HUDEP-2 (cell line): Measurements from ENCODE around the gene S100P.
"Not testable (repeated sequence)": the region's sequence is repeated elsewhere in the genome, so short reads cannot be mapped to it uniquely, and the experiment has no call there.

Source experiments
- DNase-seq, 76 experiments: peaks; one replicate each; lab custom pipeline; 2025; ENCODE audit not compliant: unreplicated experiment in 76 of 76; lab: John Stamatoyannopoulos, UW

S100P gene

DNA sequence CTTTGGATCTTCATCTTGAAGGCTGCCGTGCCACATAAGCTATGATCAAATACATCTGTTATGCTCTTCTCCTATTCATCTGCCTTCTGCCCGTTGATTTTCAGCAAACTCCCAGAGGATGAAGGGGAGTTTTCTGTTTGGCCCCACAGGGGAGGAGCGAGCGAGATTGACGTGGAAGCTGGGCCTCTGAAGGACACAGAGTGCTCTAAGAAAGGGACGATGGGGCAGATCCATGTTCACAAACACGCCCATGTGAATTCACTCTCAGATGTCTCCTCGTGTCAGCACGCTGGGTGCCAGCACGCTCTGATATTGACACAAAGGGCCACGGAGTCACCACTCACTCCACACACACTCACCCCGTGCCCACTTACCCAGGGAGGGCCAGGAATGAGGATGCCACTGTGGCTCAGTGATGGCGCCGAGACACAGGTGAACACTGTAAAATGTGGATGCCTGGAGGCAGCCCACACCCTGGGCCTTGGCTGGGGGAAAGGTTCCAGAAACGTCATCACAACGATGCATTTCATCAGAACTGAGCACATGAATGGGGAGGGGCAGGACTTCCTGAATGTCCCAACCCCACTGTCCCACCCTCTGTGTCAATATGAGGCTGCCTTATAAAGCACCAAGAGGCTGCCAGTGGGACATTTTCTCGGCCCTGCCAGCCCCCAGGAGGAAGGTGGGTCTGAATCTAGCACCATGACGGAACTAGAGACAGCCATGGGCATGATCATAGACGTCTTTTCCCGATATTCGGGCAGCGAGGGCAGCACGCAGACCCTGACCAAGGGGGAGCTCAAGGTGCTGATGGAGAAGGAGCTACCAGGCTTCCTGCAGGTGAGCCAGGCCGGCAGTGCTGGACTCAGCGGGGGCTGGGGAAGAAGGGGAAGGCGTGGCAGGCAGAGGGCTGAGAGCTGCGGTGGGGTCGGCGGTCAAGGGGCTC, at the start of gene S100P:
Gene S100P (plus strand): TSS at position 648 of the 946 bp plus-strand sequence. CDS start 55 bp downstream, at position 703.
- DNase-seq = no peak

DNA sequence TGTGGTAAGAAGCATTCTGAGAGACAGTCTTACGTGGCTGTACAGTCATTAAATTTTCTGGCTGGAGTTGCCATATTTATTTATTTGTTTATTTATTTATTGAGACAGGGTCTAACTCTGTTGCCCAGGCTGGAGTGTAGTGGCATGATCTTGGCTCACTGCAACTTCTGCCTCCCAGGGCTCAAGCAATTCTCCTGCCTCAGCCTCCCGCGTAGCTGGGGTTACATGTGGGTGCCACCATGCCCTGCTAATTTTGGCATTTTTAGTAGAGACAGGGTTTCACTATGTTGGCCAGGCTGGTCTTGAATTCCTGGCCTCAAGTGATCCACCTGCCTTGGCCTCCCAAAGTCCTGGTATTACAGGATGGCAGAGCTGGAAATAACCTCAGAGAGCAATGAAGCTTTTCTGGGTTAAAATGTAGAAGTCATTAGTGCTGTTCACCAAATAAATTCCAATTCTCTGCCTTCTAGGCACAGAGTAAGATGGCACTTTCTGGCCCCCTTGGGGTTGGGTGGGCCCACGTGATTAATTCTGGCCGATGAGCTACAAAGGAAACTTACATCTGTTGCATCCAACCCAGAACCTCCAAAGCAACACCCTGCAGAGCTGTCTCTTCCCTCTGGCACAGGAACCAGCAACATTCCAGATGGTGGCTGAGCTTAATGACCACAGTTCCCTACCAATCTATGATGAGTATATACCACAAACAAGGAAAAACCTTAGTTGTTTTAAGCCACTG, 48.7 kb upstream of the S100P start:
- DNase-seq = no peak

DNA sequence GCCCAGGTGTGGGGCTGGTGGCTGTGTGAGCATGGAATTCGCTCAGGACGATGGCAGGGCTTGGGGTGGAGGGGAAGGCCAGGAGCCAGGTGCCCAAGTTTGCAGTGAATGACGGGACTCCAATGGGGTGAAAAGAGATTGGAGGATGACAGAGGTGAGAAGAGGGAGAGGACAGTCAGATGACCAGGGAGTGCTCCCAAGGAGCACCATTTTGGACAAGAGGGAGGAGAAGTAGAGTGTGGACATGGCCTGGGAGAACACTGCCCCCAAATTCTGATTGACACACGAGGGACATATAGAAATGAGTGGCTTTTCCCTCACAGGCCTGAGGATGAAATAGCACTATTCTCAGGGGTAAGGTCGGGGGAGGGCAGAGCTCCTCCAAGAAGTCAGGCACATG, 46.5 kb upstream of the S100P start:
- DNase-seq = no peak

DNA sequence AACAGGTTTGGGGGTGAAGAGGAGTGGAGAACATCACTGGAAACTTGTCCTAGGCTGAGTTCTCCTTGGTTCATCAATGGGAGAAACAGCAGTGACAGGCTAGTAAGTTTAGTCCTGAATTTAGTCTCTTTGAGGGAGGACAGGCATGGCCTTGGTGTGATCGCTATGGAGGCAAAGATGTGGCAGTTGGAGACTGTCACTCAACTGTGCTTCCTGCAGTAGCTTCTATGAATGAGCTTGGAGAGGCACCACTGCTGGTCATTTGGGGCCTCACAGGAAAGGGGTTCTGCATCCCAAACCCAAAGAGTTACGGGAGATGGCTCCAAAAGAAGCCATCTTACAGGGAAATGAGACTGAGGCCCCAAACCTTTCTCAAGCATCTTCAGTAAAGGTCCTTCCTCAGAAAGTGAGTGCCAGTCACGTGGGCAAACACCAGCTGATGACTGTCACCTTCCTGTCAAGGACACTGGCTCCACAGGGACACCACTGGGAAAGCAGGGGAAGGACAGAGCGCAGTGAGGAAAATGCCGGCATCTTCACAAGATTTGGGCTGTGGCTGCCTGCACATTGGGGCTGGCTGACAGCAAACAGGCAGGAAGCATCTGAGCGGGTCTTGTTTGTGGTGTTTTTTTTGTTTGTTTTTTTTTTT, 46.0 kb upstream of the S100P start:
- DNase-seq = no peak

DNA sequence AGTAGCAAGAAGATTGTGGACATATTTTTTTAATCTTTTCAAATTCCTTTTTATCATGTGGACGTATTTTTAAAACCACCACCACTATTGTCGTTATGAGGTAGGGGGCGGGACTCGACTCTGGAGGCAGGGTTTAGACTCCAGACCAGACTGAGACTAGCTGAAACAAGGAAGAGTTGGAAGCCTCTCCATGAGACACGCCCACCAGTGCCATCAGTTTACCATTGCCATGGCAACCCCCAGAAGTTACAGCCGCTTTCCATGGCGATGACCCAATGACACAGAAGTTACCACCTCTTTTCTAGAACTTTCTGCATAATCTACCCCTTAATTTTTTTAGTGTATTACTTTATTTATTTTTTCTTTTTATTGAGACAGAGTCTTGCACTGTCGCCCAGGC, 44.5 kb upstream of the S100P start:
- no peak for DNase-seq

DNA sequence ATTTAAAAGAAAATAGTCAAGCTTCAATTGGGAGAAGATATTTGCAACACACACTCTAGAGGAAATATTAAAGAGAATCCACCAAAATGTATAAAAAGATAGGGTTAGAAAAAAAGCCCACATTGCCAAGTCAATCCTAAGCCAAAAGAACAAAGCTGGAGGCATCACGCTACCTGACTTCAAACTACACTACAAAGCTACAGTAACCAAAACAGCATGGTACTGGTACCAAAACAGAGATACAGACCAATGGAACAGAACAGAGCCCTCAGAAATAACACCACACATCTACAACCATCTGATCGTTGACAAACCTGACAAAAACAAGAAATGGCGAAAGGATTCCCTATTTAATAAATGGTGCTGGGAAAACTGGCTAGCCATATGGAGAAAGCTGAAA, 39.5 kb upstream of the S100P start:
- DNase-seq = not testable (repeated sequence)

DNA sequence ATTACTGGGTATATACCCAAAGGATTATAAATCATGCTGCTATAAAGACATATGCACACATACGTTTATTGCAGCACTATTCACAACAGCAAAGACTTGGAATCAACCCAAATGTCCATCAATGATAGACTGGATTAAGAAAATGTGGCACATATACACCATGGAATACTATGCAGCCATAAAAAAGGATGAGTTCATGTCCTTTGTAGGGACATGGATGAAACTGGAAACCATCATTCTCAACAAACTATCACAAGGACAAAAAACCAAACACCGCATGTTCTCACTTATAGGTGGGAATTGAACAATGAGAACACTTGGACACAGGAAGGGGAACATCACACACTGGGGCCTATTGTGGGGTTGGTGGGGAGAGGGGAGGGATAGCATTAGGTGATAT, 38.4 kb upstream of the S100P start:
- DNase-seq = not testable (repeated sequence)

DNA sequence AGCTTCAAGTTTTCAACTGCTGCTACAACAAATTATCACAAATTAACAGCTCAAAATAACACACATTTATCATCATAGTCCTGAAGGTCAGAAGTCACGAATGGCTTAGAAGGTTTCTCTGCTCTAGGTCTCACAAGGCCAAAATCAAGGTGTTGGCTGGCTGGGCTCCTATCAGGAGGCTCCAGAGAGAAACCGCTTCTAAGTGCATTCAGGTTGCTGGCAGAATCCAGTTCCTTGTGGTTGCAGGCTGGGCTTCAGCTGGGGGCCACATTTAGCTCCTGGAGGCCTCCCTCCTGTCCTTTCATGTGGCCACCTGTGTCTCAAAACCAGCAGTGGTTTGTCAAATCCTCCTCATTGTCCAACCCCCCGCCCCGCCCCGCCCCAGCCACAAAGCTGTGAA, 37.8 kb upstream of the S100P start:
- peak in 1 of 76 experiments; percentile 9 for DNase-seq

DNA sequence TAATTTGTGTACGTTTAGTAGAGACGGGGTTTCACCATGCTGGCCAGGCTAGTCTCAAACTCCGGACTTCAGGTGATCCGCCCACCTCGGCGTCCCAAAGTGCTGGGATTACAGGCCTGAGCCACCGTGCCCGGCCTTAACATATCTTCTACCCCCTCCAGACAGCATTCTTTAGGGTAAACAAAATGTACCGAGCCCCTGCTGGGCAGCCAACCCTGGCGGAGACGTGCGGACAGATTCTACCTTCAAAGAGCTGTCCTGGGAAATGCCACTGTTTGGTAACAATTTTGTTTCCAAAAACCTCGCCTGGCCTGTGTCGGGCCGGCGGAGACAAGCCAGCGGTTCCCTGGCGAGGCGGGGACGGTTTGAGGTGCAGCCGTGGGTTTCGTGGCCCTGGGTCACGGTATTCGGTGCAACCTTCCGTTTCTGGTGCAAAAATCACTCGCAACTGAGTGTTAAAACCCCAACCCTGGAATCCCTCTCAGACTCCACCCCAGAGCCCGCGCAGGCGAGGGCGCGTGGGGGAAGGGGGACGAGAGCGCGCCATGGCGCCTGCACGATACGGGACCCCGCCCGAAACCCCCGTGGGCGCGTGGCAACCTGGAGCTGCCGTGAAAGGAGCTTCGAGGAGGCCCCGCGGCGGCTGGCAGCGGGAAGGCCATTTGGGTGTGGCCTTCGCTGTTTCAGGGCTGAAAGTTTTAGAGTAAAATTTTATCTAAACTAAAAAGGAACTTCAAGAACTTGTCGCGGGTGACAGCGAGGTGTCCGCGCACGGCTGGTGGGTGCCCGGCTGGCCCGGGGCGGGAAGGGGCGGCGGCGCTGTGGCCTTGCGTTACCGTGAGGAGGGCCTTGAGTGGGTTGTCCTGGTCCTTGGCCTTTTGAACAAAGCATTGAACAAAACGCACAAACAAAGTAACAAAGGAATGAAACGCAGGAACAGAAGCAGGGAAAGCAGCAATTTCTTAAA, 36.2 kb upstream of the S100P start:
- DNase-seq = no peak

DNA sequence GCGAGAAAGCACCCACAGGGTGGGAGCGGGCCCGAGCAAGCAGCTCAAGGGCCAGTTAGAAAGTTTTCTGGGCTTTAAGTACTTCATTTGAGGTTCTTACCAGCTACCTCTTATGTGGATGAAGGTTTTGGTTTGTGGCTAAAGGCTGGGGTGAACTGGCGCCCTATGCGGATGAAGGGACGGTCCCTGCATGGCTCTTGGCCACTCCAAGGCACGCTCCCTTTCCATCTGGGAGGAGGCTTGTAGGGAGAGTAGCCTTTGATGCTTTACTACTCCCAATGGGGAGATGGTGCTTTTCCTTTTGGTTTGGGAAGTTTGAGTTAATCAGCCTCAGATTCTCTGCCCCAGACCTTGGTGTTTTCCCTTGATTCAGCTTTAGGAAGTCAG, 35.5 kb upstream of the S100P start:
- DNase-seq = no peak

DNA sequence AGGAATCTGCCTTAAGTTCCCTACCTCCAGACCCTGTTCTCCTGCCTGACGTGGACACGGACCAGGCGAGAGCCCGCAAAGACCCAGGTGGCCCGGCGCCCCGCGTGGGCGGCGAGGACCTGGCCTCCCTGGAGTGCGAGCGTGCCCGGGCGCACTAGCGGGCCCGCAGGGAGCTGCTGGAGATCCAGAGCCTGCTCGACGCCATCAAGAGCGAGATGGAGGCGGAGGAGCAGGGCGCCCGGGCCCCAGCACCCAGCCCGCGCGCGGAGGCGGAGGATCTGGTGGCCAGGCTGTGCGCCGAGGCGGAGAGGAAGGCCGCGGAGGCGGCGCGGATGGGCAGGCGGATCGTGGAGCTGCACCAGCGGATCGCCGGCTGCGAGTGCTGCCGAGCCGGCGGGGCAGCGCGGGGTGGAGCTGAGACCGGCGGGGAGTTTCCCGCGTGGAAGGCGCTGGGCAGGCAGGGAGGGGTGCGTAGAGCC, 35.0 kb upstream of the S100P start:
- no peak for DNase-seq

DNA sequence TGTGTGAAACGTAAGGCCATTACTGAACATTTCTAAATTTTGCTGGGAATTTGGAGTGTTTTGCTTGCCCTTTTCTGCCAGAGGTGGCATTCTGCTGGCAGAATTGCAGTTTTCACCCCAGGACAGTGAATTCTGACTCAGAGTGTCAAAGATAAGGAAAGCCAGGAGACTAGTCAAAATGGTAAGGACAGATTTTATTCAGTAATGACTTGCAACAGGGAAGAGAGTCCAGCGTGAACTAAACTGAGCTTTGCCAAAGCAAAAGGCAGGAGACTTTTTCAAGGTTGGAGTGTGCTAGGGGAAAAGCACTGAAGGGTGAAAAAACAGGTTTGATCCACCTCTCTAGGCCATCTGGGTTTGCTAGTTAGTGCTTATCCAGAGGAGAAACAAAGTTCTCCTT, 33.8 kb upstream of the S100P start:
- DNase-seq = no peak

DNA sequence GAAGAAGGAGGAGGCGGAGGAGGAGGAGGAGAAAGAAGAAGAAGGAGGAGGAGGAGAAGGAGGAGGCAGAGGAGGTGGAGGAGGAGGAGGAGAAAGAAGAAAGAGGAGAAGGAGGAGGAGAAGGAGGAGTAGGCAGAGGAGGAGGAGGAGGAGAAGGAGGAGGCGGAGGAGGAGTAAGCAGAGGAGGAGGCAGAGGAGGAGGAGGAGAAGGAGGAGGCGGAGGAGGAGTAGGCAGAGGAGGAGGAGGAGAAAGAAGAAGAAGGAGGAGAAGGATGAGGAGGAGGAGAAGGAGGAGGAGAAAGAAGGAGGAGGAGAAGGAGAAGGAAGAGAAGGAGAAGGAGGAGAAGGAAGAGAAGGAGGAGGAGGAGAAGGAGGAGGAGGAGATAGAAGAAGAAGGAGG, 33.2 kb upstream of the S100P start:
- DNase-seq = no peak

DNA sequence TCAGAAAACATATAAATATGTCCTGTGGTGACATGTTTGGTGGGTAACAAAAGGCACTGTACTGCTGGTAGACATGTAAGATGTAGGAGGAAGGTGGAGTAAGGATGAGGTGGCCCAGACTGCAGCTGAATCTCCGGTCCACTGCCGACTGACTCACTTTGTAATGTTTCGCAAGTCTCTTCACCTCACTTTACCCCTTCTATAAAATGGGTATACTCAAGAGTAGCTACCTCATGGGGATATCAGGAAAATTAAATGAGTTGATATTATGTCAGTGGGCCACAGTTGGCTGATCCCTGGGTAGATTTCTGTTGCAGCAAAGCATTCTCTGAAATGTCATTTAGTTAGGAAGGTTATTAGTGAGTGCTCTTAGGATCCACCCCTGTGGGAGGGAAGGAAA, 31.1 kb upstream of the S100P start:
- no peak for DNase-seq

DNA sequence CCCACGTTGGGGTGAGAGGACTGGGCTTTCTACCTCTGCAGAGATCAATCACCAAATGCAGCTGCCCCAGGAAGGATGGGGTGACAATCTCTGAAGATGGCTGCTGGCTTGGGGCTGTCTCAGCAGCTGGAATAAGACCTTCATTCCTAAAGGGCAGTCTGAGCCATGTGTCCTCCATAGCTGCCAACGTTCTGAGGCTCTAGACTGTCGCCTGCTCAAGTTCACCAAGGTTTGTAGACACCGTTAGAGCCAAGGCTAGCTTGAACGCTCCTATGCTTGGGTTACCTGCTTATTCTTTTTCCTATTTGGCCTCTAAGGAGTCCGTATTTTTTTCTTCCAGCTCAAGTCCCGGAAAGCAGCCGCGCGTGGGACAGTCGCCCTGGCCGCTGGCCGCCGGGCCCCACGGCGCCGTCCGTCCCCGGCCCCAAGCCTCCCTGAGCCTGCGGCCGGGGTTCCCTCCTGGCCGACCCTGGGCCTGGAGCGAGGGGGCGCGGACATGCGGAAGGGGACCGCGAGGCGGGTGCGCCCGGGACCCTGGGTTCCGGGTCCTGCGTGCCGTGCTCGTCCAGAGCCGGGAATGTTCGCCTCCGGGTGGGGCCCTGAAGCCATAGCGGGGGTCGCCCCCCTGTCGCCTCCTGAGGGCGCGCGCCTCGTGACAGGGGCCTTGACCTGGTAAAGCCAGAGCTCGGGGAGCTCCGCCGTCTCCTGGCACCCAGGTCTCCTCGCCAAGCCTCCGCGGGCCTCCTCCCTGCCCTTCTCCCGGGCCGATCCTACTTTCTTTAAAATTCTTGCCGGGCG, 29.9 kb upstream of the S100P start:
- no peak for DNase-seq

DNA sequence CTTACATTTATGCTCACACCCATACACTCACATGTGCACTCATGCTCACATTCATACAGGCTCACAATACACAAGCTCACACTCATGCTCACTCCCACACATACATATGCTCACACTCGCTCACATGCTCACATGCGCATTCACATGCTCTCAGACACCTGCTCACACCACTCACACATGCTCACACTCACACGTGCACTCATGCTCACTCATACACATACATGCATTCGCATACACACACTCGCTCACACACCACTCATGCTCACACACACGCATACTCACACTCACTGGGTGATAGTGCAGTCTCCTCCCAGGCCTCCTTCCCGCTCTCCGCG, 28.4 kb upstream of the S100P start:
- no peak for DNase-seq

DNA sequence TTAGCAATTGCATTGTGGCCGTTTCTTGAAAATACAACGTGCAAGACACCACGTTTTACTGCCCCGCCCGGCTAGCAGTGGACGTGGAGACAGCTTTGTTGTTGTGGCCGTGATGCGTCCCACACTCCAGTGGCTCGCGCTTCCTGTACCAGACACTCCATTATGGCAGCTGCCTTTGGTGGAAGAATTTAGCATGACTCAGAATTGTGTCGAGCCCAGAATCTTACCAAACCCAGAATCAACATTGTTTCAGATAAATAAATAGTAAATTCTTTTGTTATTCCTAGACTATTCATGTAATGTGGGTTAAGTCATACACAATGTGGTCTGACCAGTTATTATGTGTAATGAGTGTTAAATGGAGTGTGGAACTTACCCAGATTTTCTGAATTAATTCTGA, 25.3 kb upstream of the S100P start:
- no peak for DNase-seq

DNA sequence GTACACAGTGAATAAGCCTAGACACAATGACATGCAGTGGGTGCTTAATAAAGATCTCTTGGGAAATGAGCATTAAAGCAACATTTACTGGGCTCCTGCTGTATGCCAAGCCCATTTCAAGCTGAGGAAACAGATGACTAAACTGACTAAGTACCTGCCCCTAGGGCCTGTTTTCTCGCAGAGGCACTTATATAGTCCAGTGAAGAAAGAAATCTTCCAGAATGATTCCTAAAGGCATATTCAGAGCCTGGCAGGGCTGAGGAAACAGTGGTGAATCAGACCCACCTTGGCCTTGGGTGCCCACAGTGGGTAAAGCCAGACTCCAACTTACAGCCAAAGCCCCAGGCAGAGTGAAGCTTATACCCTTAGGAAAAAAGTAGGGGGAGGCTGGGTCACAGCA, 22.0 kb upstream of the S100P start:
- DNase-seq = no peak

DNA sequence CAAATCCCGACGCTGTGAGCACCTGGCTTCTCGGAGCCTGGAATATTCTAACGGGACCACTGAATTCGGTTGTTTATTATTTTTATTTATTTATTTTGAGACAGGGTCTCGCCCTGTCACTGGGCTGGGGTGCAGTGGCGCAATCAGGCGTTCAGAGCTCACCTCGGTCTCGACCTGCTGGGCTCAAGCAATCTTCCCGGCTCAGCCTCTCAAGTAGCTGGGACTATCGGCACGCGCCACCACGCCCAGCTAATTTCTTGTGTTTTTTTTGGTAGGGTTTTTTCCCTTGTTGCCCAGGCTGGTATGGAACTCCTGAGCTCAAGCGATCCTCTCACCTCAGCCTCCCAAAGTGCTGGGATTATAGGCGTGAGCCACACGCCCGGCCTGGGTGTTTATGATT, 21.5 kb upstream of the S100P start:
- no peak for DNase-seq
